ENCODE data around the gene C6orf15. TPM values are rescaled to one million over a fixed set of nuclear protein-coding genes. Genes with fewer than 3 reads are reported as not detected.
A peak's percentile ranks its signal among the peaks of the same experiment; 100 is the strongest.

The C6orf15 gene
- total and polyA plus RNA-seq, 2 donors from 2014 or later: not detected

DNA sequence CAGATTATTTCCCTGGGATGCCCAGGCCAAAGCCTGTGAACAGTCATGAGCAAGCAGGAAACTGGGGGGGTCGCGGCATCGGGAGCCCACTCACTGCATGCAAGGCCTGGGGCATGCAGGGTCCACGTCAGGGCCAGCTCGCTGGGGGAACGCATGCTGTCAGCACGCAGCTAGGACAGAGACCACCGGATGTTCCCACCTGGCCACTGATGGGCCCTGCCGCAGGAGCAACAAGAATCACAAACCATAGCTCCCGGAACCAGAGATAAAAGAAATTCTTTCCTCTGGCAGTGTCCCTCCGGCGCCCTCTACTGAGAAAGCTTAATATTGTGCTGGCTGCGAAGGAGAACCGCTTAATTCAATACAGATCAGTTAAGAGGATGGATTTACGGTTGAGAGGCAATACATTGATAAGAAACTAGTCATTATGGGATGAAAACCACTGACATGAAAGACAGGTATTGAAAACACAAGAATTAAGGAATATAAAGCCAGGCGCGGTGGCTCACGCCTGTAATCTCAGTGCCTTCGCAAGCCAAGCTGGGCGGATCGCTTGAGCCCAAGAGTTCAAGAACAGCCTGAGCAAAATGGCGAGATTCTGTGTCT, 32.6 kb downstream of the C6orf15 start:
- no peaks in the 10 kb centered on the region for H3K9me3 ChIP-seq (ENCODE audit: control insufficient read depth in 2 of 3, insufficient read depth in 1 of 3, low read length in 3 of 3)
- peak; percentile 32 for FAIRE-seq
- H3K4me1 ChIP-seq (ENCODE audit: control insufficient read depth in 2 of 3, insufficient read depth in 2 of 3, low read depth in 1 of 3, low read length in 3 of 3): peaks cover 0 to 2% (median 0%) of the 10 kb centered on the region in 3 donors
- no peak overlapping the region for H3K9ac ChIP-seq (ENCODE audit: low read length in 3 of 3)
- TF ChIP-seq, protein P1, sequence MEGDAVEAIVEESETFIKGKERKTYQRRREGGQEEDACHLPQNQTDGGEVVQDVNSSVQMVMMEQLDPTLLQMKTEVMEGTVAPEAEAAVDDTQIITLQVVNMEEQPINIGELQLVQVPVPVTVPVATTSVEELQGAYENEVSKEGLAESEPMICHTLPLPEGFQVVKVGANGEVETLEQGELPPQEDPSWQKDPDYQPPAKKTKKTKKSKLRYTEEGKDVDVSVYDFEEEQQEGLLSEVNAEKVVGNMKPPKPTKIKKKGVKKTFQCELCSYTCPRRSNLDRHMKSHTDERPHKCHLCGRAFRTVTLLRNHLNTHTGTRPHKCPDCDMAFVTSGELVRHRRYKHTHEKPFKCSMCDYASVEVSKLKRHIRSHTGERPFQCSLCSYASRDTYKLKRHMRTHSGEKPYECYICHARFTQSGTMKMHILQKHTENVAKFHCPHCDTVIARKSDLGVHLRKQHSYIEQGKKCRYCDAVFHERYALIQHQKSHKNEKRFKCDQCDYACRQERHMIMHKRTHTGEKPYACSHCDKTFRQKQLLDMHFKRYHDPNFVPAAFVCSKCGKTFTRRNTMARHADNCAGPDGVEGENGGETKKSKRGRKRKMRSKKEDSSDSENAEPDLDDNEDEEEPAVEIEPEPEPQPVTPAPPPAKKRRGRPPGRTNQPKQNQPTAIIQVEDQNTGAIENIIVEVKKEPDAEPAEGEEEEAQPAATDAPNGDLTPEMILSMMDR (IDR thresholded peaks at IDR 0.05; ENCODE audit: borderline replicate concordance, extremely low read depth, insufficient read depth): peak; percentile 68
- H3K27me3 ChIP-seq (ENCODE audit: control insufficient read depth, insufficient read depth, low read length): no peaks in the 10 kb centered on the region
- no peaks in the 10 kb centered on the region for H3K36me3 ChIP-seq (ENCODE audit: control insufficient read depth in 2 of 3, insufficient read depth in 3 of 3, low read length in 3 of 3)
- intact Hi-C loops (cut with DNase I): loop anchor here (10.0 kb wide), 2 partner anchors 165 to 255 kb away; partner anchors contain the start of gene VARS2
- H3K4me3 ChIP-seq (ENCODE audit: low read length in 3 of 3): no peak overlapping the region
- no peak overlapping the region for H3K27ac ChIP-seq (ENCODE audit: low read depth in 2 of 2, low read length in 2 of 2)
- peak in 4 of 5 donors; percentile 76 to 86 (median 80) for DNase-seq

DNA sequence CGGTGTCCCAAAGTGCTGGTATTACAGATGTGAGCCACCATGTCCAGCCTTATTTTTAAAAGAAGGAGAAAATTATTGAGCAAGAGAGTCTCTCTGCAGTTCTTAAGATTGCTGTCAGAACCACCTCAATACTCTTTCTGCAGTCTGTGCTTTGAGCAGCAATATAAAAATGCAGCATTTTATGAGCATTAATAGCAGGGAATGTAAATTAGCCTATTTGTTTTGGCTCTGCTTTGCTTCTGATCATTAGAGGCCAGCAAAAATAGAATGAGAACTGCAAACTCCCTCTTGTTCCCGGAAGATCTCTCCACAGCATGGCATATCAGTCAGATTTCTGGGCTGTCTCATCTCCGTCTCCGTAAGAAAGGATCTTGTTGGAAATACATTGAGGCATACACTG, 35.8 kb downstream of the C6orf15 start:
- Histone ChIP-seq H3K4me3 (ENCODE audit: low read length in 3 of 3) (no peak overlapping the region), H3K27ac (ENCODE audit: low read depth in 2 of 2, low read length in 2 of 2) (no peak overlapping the region), H3K36me3 (ENCODE audit: control insufficient read depth in 2 of 3, insufficient read depth in 3 of 3, low read length in 3 of 3) (no peaks in the 10 kb centered on the region), H3K27me3 (ENCODE audit: control insufficient read depth, insufficient read depth, low read length) (no peaks in the 10 kb centered on the region), H3K4me1 (ENCODE audit: control insufficient read depth in 2 of 3, insufficient read depth in 2 of 3, low read depth in 1 of 3, low read length in 3 of 3) (peaks cover 0 to 2% (median 0%) of the 10 kb centered on the region in 3 donors), H3K9ac (ENCODE audit: low read length in 3 of 3) (no peak overlapping the region), H3K9me3 (ENCODE audit: control insufficient read depth in 2 of 3, insufficient read depth in 1 of 3, low read length in 3 of 3) (no peaks in the 10 kb centered on the region)
- intact Hi-C loops (cut with DNase I): loop anchor here (10.0 kb wide), 2 partner anchors 162 to 252 kb away; partner anchors contain the start of gene VARS2
- TF ChIP-seq, protein P1 (IDR thresholded peaks at IDR 0.05; ENCODE audit: borderline replicate concordance, extremely low read depth, insufficient read depth): no peak
- FAIRE-seq: no peak
- no peak for DNase-seq

DNA sequence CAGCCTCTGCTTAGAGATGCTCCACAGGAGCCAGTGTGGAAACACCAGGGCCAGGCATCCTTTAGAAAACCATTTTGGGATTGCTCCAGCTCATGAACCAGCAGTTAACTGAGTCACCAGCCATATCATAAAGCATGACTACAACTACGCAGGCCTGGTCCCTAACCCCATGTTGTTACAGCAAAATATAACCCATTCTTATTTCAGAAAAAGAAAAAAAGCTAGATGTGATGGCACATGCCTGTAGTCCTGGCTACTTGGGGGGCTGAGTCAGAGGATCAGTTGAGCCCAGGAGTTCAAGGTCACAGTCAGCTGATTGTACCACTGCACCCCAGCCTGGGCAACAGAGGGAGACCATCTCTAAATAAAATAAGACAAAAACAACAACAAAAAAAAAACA, 36.8 kb downstream of the C6orf15 start:
- intact Hi-C loops (cut with DNase I): loop anchor here (10.0 kb wide), 2 partner anchors 161 to 251 kb away; partner anchors contain the start of gene VARS2
- no peak overlapping the region for H3K4me3 ChIP-seq (ENCODE audit: low read length in 3 of 3)
- H3K27ac ChIP-seq (ENCODE audit: low read depth in 2 of 2, low read length in 2 of 2): no peak overlapping the region
- no peaks in the 10 kb centered on the region for H3K36me3 ChIP-seq (ENCODE audit: control insufficient read depth in 2 of 3, insufficient read depth in 3 of 3, low read length in 3 of 3)
- no peaks in the 10 kb centered on the region for H3K27me3 ChIP-seq (ENCODE audit: control insufficient read depth, insufficient read depth, low read length)
- H3K9ac ChIP-seq (ENCODE audit: low read length in 3 of 3): no peak overlapping the region
- DNase-seq (no peak), FAIRE-seq (no peak)
- TF ChIP-seq, protein P1 (IDR thresholded peaks at IDR 0.05; ENCODE audit: borderline replicate concordance, extremely low read depth, insufficient read depth): no peak
- H3K4me1 ChIP-seq (ENCODE audit: control insufficient read depth in 2 of 3, insufficient read depth in 2 of 3, low read depth in 1 of 3, low read length in 3 of 3): peaks cover 0 to 3% (median 0%) of the 10 kb centered on the region in 3 donors
- no peaks in the 10 kb centered on the region for H3K9me3 ChIP-seq (ENCODE audit: control insufficient read depth in 2 of 3, insufficient read depth in 1 of 3, low read length in 3 of 3)
